Astrocyte (in vitro differentiated cells and primary cell): ENCODE results near the gene KRT77.

Source experiments
- EZH2 ChIP-seq: IDR thresholded peaks from 2 replicates; pipeline ENCODE4 v1.6.1; 2012; ENCODE audit warnings: mild to moderate bottlenecking, low read length, inconsistent platforms; ENCODE audit not compliant: insufficient read depth
- TF ChIP-seq, protein P1 (sequence below): IDR thresholded peaks from 2 replicates; pipeline ENCODE4 v1.5.1; 2011; ENCODE audit warnings: low read depth, mild to moderate bottlenecking, inconsistent platforms, low read length, moderate library complexity; ENCODE audit not compliant: insufficient read depth

DNA sequence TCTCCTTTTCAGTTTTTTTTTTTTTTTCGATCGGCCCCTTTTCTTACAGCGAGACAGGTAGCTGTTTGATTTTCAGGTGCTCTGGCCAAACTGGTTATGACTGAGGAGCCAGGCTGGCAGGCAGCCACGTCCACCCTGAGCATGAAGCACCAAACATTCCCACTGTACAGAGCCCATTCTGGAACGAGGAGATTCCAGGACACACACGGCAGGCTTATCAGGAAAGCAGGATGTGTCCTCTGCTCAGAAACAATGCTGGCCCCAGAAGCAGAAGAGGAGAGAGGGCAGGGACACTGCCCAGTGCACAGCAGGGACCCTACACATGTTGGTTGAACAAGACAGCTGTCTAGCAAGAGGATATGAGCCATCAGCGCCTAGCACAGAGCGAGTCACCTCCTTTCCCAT, 47.6 kb downstream of the KRT77 start:
- TF ChIP-seq EZH2: no peak
- TF ChIP-seq, protein P1, sequence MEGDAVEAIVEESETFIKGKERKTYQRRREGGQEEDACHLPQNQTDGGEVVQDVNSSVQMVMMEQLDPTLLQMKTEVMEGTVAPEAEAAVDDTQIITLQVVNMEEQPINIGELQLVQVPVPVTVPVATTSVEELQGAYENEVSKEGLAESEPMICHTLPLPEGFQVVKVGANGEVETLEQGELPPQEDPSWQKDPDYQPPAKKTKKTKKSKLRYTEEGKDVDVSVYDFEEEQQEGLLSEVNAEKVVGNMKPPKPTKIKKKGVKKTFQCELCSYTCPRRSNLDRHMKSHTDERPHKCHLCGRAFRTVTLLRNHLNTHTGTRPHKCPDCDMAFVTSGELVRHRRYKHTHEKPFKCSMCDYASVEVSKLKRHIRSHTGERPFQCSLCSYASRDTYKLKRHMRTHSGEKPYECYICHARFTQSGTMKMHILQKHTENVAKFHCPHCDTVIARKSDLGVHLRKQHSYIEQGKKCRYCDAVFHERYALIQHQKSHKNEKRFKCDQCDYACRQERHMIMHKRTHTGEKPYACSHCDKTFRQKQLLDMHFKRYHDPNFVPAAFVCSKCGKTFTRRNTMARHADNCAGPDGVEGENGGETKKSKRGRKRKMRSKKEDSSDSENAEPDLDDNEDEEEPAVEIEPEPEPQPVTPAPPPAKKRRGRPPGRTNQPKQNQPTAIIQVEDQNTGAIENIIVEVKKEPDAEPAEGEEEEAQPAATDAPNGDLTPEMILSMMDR: no peak
